Osteocyte (in vitro differentiated cells): ENCODE measurements around the gene HDAC4. TPM values are rescaled to one million over a fixed set of nuclear protein-coding genes. Genes with fewer than 3 reads are reported as not detected.

ENCODE experiments used
- DNase-seq: peaks from one replicate; pipeline ENCODE4 v3.0.0; 2021; ENCODE audit warnings: mixed read lengths; ENCODE audit not compliant: unreplicated experiment; ENCODE audit errors: extremely low spot score
- H3K27ac Mint-ChIP-seq: one replicate; pipeline ENCODE4 v1.8.0; 2021; ENCODE audit warnings: mild to moderate bottlenecking, mixed read lengths; ENCODE audit not compliant: unreplicated experiment
- H3K27me3 Mint-ChIP-seq: one replicate; pipeline ENCODE4 v1.8.0; 2021; ENCODE audit warnings: mixed read lengths; ENCODE audit not compliant: unreplicated experiment
- H3K36me3 Mint-ChIP-seq: one replicate; pipeline ENCODE4 v1.8.0; 2021; ENCODE audit warnings: mixed read lengths; ENCODE audit not compliant: unreplicated experiment
- H3K4me1 Mint-ChIP-seq: one replicate; pipeline ENCODE4 v1.8.0; 2021; ENCODE audit warnings: mixed read lengths; ENCODE audit not compliant: unreplicated experiment
- H3K4me3 Mint-ChIP-seq: one replicate; pipeline ENCODE4 v1.8.0; 2021; ENCODE audit warnings: mild to moderate bottlenecking, moderate library complexity, mixed read lengths; ENCODE audit not compliant: unreplicated experiment
- H3K9me3 Mint-ChIP-seq: one replicate; pipeline ENCODE4 v1.8.0; 2021; ENCODE audit warnings: mixed read lengths; ENCODE audit not compliant: unreplicated experiment
- total RNA-seq: library from RNA; stranded (reverse); gene quantifications from 2 replicates; pipeline ENCODE4 v1.2.1, GENCODE V29; 2021
- TF ChIP-seq, protein P1 (sequence below): fragments of 200-600 bp; sonication (generic); IDR thresholded peaks from 2 replicates; pipeline ENCODE4 v1.5.0; 2021; ENCODE audit warnings: antibody characterized with exemption, mild to moderate bottlenecking, moderate library complexity

Gene HDAC4
- total RNA-seq, 1 donor from 2014 or later = 30.3 TPM

DNA sequence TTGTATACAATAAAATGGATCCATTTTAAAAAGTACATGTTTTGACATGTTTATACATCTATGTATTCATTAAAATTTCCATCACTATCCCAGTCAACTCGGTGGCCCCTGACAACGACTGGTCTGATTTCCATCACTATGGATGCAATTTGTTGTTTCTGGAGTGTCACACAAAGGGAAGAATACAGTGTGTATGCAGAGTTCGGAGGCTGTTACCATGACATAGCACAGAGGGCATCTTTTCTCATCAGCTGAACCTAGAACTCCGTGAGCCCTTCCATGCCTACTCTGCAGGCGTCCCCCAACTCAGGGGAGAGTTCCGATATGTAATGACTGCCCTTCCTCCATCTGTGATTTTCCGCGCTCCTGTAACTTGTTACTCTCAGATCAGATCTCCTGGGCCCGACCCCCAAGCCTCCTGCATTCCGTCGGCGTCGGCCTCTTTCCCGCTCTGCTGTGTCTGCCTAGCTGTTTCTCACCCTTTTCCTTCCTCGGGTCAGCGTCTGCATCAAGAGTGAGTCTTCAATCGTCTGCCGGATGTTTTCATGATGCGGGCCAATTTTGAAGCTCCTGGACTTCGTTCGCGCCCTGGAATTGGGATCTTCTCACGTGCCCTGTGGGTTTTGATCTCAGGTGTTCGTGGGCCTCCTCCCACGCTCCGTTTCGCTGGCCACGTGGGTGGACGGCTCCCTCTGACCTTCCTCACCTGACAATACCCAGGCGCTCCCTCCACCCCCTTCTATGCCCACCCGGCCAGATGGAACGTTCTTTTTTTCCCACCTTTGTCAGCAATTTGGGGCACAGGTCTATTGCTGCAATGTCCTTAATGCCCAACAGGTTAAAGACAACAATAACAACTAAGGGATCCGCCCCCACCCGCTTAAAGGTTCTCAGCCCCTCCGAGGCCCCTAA, 391.9 kb downstream of the HDAC4 start:
- Mint-ChIP-seq H3K9me3 (no peaks in the 10 kb centered on the region), H3K27ac (no peak overlapping the region), H3K4me1 (no peaks in the 10 kb centered on the region), H3K27me3 (peaks cover 37% of the 10 kb centered on the region), H3K4me3 (no peak overlapping the region), H3K36me3 (no peaks in the 10 kb centered on the region)
- no peak for DNase-seq
- TF ChIP-seq, protein P1, sequence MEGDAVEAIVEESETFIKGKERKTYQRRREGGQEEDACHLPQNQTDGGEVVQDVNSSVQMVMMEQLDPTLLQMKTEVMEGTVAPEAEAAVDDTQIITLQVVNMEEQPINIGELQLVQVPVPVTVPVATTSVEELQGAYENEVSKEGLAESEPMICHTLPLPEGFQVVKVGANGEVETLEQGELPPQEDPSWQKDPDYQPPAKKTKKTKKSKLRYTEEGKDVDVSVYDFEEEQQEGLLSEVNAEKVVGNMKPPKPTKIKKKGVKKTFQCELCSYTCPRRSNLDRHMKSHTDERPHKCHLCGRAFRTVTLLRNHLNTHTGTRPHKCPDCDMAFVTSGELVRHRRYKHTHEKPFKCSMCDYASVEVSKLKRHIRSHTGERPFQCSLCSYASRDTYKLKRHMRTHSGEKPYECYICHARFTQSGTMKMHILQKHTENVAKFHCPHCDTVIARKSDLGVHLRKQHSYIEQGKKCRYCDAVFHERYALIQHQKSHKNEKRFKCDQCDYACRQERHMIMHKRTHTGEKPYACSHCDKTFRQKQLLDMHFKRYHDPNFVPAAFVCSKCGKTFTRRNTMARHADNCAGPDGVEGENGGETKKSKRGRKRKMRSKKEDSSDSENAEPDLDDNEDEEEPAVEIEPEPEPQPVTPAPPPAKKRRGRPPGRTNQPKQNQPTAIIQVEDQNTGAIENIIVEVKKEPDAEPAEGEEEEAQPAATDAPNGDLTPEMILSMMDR = no peak

DNA sequence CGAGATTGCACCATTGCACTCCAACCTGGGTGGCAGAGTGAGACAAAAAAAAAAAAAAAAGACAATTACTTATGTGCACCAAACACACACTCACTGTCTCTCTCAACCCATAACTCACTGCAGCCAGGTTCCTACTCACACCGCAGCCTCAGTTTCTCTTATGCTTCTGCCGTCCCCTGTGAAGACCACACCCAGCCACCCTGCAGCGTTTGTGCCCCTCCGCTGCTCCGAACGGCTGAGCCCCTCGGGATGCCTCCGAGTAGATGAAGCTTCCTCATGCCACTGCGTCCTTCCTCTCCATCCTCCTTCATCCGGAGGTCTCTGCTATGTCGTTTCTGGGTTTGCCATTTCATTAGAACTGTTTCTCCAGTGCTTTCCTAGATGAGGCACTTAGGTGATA, 392.8 kb downstream of the HDAC4 start:
- no peak overlapping the region for H3K27ac Mint-ChIP-seq
- TF ChIP-seq, protein P1 = no peak
- DNase-seq = no peak
- H3K9me3 Mint-ChIP-seq = no peaks in the 10 kb centered on the region
- peaks cover 7% of the 10 kb centered on the region for H3K4me1 Mint-ChIP-seq
- peaks cover 37% of the 10 kb centered on the region for H3K27me3 Mint-ChIP-seq
- no peak overlapping the region for H3K4me3 Mint-ChIP-seq
- H3K36me3 Mint-ChIP-seq = no peaks in the 10 kb centered on the region

DNA sequence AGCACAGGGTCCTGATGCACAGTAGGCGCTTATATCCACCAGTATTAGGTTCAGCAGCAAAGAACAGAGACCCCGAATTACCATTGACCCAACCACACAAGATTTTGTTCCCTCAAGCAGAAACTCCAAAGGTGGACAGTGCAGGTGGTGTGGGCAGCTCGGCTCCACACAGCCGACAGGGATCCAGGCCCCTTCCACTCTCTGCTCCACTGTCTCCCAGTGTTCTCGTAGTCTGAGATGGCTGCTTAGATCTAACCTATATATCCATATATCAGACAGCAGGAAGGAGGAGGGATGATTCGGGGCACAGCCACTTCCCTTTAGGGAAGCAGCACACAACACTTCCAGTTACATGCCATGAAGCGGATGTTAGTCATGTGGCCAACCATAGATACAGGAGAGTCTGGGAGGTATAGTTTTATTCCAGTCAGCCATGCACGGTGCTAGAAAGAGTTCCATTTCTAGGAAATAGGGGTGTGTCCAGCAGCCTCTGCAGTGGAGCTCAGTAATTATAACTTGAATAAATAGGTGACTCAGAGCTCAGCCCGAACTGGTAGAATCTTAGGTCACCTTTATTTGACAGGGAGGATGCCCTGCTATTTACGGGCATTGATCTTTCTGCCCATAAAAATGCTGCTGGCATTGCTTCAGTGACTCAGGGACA, 394.1 kb downstream of the HDAC4 start:
- no peak for DNase-seq
- Mint-ChIP-seq H3K36me3 (no peaks in the 10 kb centered on the region), H3K9me3 (peaks cover 5% of the 10 kb centered on the region), H3K27me3 (peaks cover 38% of the 10 kb centered on the region), H3K27ac (no peak overlapping the region), H3K4me1 (peaks cover 12% of the 10 kb centered on the region), H3K4me3 (no peak overlapping the region)
- TF ChIP-seq, protein P1 = no peak

DNA sequence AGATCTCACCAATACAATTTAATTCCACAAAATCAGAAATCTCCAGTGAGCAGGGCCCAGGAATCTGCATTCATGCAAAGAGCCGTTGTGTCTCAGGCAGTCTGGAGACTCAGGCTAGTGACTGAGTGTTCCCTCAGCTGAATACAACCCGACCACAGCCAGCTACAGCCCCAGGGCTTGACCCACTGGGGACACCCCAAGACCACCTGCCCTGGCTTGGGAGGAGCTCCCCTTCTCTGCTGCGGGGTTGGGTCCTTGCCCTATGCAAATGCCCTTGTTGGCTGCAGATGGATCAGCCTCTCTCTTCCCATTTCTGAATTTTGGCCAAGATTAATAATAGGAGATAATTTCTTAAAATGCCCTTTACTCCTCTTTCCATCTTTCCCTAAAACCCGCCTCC, 395.2 kb downstream of the HDAC4 start:
- Mint-ChIP-seq H3K4me3 (no peak overlapping the region), H3K4me1 (peaks cover 12% of the 10 kb centered on the region), H3K36me3 (no peaks in the 10 kb centered on the region), H3K9me3 (peaks cover 10% of the 10 kb centered on the region), H3K27me3 (peaks cover 38% of the 10 kb centered on the region), H3K27ac (no peak overlapping the region)
- TF ChIP-seq, protein P1 = no peak
- DNase-seq = no peak
